NCI-H2029 (cell line): ENCODE data around the gene HBG1.

Experiments used
- DNase-seq: peaks from one replicate; lab custom pipeline; 2025; lab: John Stamatoyannopoulos, UW

HBG1 gene

GRCh38 chr11:5226732-5227310, 22.8 kb downstream of the HBG1 start, which contains the start of gene HBB:
HBB (minus strand) TSS chr11:5227071; CDS start chr11:5227021, 50 bp downstream.
- no peak for DNase-seq

- DNase-seq: no peak
Observed at GRCh38 chr11:5225480-5225871, 24.2 kb downstream of the HBG1 start.

GRCh38 chr11:5224538-5225479, 24.8 kb downstream of the HBG1 start:
- no peak for DNase-seq

GRCh38 chr11:5223686-5224085, 26.0 kb downstream of the HBG1 start:
- DNase-seq: no peak

GRCh38 chr11:5223146-5223545, 26.5 kb downstream of the HBG1 start:
- no peak for DNase-seq

GRCh38 chr11:5210376-5210885, 39.2 kb downstream of the HBG1 start:
- DNase-seq: no peak

- DNase-seq: no peak
Observed at GRCh38 chr11:5204787-5205186, 44.9 kb downstream of the HBG1 start.

GRCh38 chr11:5203366-5203765, 46.3 kb downstream of the HBG1 start:
- no peak for DNase-seq

- no peak for DNase-seq
Observed at GRCh38 chr11:5200582-5200981, 49.1 kb downstream of the HBG1 start, which contains the start of gene OR51V1. OR51V1 (minus strand) TSS chr11:5200682; CDS start chr11:5200682, 0 bp downstream.

GRCh38 chr11:5198285-5198684, 51.4 kb downstream of the HBG1 start:
- no peak for DNase-seq
